ENCODE results near the gene NEBL.

The NEBL gene

DNA sequence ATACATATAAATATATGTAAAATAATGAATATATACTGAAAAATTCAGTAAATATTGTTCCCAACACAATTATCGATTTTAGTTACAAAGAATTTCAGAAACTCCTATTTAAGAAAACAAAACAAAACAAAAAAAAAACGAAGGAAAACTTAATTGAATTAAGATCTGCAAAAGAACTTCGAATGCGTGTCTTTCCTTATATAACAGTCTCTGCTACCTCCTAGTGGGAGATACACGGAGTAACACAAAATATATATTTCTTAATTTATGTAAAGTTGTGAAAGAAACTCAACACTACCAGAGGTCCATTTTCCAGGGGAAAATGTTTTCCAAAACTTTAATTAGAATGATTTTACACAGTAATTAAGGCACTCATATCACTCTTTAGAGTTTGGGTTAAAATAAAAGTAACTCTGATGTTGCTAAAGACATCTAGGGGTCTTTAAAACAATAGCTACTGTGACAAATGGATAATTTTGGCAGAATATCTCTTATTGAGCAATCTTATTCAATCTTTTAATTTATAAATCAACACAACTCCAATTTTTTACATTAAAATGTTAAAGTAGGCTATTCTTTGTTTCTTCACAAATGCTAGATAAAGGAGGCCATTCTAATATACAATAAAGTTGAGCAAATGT is 41.6 kb downstream of the NEBL start:
- no peak for DNase-seq

DNA sequence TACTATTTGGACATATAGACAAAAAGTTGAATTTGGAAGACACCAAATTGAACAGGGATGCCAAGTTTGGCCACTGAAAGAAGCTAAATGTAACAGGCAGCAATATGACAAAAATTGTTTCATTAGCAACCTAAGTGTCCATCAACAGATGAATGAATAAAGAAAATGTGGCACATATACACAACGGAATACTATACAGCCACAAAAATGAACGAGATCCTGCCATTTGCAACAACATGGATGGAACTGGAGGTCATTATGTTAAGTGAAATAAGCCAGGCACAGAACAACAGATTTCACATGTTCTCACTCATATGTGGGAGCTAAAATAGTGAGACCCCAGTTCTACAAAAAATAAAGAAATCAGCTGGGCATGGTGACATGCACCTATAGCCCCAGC is 43.8 kb downstream of the NEBL start:
- DNase-seq: no peak

DNA sequence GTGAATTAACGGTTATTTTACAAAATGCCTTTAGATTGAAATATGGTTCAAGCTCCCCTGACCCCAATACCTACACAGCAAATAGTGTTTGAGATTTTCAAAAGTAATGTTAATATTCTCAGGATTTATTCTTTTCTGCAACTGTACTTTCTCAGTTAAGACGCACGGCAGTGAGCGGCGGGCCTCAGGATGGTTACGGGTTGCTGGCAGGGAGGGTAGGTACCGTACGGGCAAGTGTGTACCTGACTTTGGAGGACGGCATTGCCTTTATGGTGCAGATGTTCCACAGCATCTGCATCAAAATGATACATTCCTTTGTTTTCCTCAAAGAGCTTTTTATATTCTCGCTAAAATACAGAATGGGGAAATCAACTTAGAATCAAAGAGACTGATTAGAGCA is 44.8 kb downstream of the NEBL start:
- no peak for DNase-seq

DNA sequence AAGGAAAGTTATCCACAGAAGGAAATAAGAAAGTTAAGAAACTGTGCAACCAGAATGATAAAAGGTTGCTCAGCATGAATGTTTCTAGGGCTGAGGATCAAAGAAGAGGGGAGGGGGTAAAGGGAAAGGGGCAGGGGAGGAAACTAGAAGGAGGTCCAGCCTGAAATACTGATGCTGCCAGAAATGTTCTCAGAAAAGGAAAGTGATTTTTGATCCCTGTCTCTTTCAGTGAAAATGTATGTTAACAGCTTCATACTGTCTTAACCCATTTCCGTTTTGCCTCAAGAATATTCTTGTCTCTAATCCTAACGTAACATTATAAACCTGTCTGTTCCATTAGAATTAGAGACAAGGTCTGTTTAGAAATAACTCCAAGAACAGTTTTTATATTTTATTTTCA is 49.6 kb downstream of the NEBL start:
- DNase-seq: no peak

DNA sequence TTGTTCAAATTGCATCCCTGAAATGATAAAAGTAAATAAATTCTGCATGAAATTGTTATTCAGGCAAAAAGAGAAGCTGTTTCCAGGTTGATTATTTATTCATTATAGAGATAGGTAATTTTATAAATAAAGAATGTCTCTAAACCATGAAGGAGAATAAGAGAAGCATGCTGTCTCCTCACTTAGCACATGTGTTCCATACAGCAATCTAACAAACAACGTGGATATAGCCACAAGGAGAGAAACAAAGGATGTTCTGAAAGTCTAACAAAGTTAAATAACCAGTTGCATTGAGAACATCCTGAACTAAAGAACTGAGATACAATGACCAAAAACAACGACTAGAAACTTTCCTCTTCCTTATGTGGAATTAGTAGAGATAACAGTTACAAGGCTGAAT is 50.8 kb downstream of the NEBL start:
- no peak for DNase-seq

DNA sequence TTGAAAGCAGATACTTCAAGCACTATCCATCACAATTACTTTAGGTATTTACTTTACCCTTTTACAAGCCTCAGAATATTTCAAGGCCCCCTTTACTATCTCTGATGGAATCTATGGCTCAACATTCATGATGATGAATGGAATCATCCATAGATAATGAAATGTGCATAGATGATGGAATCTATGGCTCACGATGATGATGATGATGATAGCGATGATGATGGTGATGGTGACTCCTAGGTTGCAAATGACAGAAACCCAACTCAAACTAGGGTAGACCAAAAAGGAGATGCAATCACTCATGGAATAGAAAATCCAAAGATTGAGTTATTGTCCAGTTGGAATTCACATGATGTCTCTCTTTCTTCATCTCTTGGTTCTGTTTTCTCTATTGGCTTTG is 55.7 kb downstream of the NEBL start:
- DNase-seq: no peak

DNA sequence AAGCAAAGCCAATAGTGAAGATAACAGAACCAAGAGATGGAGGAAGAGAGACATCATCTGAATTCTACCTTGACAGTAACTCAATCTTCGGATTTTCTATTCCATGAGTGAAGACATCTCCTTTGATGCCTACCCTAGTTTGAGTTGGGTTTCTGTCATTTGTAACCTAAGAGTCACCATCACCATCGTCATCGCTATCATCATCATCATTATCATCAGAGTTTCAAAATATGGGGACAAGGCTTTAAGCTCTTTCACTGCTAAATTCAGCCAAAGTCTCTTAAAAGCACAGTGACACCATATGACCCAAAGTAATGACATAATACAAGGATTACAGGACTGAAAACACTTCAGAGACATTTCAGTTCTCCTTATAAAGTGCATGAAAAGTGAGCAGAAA is 57.2 kb downstream of the NEBL start:
- no peak for DNase-seq

DNA sequence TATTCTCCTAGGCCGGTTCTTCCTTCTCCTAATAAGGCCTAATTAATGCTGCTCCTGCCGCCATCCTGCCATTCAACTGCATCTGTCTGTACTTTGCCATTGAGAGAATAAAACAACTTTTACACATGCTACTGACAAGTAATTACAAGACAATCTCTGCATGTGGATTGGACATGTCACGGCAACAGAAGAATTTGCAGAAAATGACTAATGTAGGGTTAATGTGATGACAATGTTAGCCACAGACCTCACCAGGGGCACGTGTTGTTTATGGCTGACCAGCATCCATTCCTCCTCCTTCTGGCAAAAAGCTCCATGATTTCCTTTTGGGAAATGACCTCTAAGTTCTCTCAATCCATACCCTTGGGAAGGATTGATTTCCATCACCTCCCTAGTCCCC is 58.0 kb downstream of the NEBL start:
- no peak for DNase-seq

DNA sequence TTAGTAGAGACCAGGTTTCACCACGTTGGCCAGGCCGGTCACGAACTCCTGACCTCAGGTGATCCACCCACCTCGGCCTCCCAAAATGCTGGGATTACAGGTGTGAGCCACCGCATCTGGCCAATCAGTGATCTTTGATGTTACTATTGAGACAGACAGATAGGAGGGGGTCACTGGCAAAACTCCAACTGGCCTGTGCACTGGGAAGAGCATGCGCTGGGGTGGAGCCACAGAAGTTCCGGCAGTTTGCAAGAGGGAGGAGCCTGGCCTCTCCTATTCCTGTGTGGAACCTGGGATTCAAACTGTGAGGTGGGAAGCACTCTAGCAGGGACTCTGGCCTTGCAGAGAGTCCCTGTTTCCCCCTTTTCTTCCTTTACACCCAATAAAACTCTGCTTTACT is 60.7 kb downstream of the NEBL start:
- no peak for DNase-seq

DNA sequence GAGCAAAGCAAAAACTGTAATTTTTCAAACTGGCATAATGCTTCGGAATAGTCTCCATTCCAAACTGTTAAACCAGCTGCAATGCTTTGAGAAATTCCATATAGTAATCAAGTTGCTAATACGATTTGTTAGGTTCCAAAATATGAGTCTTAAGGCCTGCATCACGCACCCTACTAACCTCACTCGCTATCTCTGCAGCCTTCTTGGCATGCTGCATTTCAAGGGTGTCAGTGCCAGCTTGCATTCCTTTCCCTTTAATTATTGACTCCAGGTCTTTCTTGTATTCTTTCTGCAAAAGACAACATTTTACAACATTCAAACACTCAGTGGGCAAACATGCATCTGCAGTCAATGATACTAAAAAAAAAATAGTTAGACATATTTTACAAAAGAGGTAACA is 61.8 kb downstream of the NEBL start:
- no peak for DNase-seq

DNA sequence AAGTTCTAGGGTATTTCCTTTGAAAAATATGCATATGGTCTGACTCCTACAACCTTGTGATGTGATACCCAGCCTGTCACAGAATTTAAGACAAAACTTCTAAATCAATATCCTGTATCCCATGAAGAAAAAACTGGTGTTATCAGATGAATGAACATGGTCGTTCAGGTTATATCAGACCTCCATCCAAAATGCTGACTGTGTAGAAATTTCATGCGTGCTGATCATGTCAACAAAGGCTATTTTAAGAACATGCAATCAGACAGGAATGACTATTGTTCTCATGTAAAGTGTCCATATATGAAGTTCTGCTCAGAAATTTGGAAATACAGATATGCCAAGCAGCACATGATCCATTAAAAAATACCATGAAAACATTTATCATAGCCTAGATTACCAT is 62.3 kb downstream of the NEBL start:
- no peak for DNase-seq

DNA sequence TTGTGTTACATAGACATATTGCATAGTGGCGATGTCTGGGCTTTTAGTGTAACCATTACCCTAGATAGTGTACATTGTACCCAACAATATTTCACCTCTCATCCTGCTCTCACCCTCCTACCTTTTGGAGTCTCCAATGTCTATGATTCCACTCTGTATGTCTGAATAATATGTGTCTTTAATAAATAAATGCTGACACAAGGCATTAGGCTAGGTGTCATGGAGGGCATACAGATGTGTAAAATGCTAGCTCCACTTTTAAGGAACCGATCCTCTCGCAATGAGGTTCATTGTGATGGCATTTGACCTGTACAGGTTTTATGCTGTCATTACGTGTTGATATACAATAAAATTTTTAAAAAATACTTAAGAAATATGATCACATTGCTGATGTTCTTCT is 74.3 kb downstream of the NEBL start:
- no peak for DNase-seq

DNA sequence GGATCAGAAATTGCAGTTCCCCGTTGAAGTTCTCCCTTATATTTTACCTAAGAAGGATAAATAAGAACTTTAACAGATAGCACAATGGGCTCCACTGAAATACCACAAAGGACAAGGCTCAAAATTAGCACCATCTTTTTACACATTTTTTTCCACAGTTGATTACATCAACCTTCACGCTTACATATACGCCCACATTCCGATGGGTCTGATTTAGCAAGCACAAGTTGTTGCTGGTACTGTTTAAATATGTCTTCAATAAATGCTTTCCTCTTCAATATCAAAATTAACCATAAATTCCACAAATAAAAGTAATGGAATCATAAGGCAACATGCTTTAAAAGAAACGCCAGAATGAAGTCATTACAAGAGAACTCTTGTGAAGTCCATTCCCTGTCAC is 79.5 kb downstream of the NEBL start:
- no peak for DNase-seq

DNA sequence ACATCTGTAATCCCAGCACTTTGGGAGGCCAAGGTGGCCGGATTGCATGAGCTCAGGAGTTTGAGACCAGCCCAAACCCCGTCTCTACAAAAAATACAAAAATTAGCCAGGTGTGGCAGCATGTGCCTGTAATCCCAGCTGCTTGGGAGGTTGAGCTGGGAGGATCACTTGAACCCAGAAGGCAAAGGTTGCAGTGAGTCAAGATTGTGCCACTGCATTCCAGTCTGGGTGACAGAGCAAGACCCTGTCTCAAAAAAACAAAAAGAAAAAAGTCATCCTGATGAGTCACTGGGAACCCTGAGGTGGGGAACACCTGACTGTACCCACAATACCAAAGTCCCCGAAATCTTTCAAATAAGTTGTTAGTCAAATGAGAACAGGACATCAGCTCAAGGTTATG is 80.0 kb downstream of the NEBL start:
- DNase-seq: no peak

DNA sequence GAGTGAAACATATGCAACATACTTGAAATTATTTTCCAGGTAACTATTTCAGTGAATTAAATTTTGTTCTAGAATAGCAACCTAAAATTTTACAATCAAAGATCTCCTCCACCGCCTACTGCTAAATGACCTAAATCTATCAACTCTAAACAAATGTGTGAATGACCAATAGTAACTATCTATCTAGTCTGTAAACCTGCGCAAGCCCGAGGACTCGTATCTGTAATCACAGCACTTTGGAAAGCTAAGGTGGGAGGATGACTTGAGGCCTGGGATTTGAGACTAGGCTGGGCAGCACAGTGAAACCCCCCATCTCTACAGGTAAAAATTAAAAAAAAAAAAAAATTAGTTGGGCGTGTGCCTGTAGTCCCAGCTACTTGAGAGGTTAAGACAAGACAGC is 83.0 kb downstream of the NEBL start:
- DNase-seq: no peak

DNA sequence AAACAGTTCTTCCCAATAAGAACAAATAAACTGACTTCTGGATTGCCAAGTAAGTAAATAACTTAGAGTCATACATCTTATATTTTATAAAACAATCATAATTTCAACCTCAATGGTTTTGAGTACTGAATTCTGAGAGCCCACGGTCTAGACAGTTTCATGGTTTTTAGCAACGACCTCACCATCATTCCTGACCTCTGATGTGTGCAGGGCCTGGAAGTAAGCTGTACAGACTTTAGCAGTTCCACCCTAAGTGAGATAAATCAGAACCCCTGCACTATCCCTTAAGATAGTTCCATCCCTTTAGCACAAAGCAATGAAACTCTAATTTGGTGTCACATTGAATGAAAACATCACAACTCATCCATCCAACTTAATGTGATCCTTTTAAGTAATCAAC is 86.0 kb downstream of the NEBL start:
- no peak for DNase-seq

DNA sequence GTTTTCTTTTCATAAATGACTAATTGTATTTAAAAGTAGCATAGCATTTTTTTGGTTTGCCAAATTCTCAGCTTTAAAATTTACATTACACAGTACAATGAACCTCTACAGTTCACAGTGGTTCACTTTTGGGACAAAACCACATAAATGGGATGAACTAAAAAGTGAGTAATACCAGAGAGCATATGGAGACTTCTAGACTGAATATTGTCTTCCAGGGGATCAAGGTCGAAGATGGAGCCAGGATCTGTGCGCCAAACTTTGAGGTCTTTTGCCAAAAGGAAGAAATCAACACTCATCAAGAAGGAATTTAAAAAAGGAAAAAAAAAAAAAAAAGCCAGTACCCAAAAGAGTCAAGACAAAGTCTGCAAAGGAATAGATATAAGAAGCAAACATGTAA is 87.5 kb downstream of the NEBL start:
- no peak for DNase-seq

DNA sequence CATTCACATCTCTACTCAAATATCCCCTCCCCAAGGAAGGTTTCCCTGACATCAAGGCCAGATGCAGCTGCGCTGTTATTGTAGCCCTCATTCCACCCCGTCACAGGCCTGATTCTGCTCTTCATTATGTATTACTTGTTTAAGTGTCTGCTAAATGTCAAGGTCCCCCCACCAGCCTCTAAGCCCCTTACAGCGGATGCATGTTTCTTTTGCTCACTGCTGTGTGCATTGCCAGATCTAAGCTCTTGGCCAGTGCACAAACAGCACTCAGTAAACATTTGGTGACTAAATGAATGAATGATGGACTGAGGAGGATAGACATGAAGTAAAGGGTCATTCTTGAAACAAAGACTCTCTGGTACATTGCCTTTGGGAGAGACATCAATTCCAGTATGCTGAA is 90.6 kb downstream of the NEBL start:
- no peak for DNase-seq

DNA sequence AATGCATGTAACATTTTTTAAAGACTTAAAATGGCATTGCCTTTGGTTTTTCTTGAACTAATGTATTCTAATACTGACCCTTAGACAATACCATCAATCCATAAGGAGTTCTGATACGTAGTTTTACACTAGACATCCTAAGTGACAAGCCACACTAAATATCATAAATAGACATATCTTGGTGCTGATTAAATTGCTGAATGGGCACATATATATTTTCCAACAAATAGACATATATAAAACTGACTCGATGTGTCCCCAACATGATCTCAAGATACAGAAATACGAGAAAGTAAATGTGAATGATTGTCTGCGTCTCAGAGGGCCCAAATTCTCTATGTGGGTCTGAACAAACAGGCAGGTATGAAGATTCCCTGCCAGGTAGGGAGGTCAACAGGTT is 99.8 kb downstream of the NEBL start:
- DNase-seq: no peak

DNA sequence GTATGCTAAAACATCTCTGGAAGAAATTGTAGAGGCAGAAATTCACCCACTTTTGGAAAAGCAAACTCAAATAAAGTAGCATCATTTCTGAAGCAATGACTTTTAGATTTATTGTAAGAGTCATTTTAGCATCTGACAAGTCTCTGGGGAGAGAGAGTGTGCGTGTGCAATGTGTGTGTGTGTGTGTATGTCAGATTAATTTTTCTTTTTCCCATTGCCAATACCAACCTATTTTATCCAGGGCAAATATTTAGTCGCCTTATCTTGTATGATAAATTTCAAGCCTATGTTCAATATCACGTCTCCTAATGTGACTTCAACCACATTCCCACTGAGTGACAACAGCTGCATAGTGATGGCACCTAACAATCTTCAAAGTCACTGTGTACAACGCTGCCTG is 101.7 kb downstream of the NEBL start:
- no peak for DNase-seq

DNA sequence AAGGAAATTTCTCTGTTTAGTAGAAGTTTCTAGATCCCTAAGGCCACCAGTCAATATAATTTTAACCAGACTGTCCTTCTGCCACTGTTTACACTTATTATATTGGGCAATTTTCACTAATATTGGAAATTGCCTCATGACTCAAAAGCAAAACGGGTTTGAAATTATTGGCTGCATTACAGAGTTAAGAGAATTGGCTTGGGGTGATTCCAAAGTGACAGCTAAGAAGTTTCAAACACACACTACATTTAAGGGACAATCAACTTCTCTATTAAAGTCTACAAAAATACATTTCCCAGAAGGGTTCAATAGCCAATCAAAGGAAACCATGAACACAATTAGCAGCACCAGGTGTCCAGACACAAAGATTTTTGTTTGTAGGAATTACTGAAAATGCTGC is 111.9 kb downstream of the NEBL start:
- DNase-seq: no peak

DNA sequence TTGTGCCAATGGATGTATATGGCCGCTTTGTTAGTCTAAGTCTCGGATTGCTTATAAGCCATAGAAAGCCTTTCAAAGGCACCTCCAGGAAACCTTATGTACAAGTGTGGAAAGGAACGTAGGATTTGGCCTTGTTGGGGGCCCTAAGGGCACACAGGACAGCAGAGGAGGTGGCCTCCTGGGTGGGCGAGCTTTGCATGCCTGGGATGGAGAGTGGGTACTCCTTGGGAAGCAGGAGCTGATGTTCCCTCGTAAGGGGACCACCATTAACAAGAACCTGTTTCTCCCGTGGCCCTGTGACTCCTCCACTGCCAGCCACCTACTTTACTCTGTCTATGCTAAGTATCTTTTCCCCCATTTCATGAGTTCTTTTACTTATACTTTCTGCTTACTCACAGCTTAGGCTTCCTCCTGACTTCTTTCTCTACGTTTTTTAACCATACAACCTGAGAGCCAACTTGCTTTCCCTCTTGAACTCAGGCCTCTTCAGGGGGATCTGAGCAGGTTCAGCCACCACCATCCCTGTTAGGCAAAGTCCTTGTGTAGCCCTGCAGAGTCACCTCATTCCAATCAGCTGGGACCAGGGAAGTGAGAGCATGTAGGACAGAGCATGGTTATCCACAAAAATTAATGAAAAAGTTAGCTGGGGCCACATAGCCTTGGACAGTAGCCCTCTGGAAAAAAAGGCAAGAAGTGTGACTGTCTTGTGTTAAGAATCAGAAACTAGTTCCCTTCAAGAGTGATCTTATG is 118.9 kb downstream of the NEBL start:
- no peak for DNase-seq

DNA sequence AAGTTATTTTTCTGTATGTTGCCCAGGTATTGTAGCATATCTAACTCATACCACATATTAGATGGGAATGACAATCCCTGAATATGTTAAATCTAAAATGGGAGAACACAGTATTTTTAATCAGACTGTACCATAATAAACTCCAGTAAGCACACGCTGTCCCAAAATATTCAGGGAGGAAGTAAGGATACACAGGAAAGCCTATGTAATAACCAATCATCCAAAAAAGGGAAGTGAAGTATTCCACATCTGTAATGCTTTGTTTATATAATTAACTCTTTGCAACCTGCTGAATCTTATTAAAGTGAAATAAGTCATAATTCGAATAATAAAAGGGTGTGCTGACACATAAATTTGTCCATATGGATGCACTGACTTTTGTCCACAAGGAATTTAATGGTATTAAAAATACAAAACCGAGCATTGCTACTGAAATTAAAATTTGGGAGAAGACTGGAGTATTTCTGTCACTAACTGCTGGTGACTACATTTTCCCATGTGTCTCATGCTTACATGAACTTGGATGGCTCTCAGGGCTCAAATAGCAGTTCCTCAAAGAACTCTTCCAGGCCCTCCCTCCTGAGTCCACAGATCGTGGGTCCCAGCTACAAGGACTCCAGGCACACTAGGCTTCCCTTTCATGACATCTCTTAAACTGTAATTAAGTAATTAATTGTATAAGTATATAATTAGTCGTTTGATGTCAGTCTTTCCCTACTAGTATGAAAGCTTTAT is 120.6 kb downstream of the NEBL start:
- DNase-seq: no peak

DNA sequence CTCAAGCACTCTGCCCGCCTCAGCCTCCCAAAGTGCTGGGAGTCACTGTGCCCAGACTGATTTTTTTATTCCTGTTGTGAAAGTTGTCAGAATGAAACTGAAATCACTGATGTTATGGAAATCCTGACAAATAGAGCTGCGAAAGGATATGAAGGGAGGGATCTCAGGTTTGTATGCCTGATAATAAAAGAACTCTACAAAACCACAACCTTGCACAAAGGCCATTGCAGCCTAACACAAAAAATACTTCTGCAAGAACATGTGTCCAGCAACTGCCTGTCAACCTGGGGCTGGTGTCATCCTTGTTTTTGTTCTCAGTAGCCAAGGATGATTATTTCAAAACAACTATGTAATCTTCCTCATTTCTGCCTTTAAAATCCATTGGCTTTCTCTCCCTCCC is 126.1 kb downstream of the NEBL start:
- no peak for DNase-seq

DNA sequence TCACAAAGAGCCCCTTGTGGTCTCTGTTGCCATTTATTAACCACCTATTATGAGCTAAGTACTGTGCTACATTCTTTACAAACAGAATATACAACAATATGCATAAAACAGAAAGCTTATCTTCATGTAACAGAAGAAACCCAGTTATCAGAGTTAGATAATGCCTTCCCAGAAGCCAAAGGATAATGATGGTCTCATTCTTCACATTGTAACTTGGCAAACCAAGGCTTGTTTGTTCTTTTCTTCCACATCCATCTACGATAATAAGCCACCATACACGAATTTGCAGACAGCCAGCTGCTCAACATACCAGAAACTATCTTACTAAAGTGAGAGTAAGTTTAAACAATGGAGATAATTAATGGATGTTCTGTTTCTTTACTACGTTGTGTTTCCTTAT is 127.6 kb downstream of the NEBL start:
- DNase-seq: no peak
